ENCODE data around the gene HBS1L.

The HBS1L gene

DNA sequence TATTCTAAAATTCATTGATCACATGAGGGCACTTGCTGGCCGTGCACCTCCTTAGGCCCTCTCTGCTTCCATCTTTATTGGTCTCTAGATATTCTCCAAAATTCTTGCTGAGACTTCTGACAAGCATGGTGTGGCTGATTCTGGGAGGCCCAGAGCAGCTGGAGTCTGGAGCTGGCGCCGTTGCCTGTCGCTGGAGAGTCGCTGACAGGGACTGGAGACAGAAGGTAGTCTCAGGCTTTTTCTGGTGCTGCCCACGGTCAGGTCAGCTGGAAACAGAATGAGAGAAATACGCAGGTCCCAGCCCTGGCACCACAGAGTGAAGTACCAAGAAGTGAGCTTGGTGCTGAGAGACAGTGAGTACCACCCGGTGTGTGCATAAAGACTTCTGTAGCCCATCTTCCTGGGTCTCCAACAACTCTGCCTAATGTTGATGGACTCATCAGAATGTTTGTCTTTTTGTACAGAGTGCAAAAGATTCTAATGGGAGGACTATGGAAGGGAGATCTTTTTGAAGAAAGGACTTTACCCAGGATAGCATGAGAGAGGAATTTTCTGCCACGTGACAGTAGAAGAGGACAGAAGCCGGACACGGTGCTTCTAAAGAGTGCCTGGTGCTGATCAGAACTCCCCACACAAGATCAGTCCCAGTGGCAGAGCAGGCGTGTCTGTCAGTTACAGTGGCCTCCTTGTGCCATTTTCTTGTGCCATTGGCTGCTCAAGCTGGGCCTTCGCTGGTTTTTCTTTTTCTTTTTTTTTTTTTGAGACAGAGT is 102.9 kb downstream of the HBS1L start:
- Mint-ChIP-seq H3K36me3 (no peaks in the 10 kb centered on the region), H3K27me3 (no peaks in the 10 kb centered on the region), H3K4me3 (no peak overlapping the region), H3K9me3 (peaks cover 2 to 4% of the 10 kb centered on the region in 2 donors), H3K4me1 (no peaks in the 10 kb centered on the region), H3K27ac (no peak overlapping the region)
- no peak for DNase-seq
- ATAC-seq (replicated peaks): no peak

DNA sequence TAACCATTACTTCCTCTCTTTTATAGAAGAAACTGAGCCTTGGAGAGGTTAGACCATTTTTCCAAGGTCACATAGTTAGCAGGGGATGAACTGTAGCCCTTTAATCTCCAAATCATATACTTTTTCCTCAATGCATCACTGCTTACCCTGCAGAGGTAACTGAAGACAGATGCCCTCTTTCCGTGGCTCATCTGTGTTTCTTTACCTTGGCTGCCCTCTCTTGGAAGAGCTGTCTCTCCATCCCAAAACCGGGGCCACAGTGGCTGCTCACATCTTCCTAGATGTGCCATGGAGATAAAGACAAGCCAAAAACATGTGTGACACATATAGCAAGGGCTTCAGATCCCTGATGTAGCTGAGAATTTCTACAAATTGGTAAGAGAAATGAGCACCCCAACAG is 104.1 kb downstream of the HBS1L start:
- Mint-ChIP-seq H3K27ac (no peak overlapping the region), H3K27me3 (no peaks in the 10 kb centered on the region), H3K36me3 (peaks cover 0 to 1% of the 10 kb centered on the region in 2 donors), H3K4me1 (no peaks in the 10 kb centered on the region), H3K4me3 (no peak overlapping the region), H3K9me3 (peaks cover 2 to 6% of the 10 kb centered on the region in 2 donors)
- DNase-seq: no peak
- ATAC-seq (replicated peaks): no peak

GRCh38 chr6:134949927-134950326 is 104.7 kb downstream of the HBS1L start, which contains the start of gene ALDH8A1:
Gene ALDH8A1 (minus strand): TSS chr6:134950101. CDS start chr6:134950053, 48 bp downstream.
- H3K4me1 Mint-ChIP-seq: no peaks in the 10 kb centered on the region
- H3K27ac Mint-ChIP-seq: no peak within 1 kb of the TSS
- peaks cover 0 to 1% of the 10 kb centered on the region in 2 donors for H3K36me3 Mint-ChIP-seq
- DNase-seq (no peak), ATAC-seq (replicated peaks) (no peak)
- H3K27me3 Mint-ChIP-seq: no peaks in the 10 kb centered on the region
- H3K4me3 Mint-ChIP-seq: no peak within 1 kb of the TSS
- H3K9me3 Mint-ChIP-seq: peaks cover 2 to 6% of the 10 kb centered on the region in 2 donors

GRCh38 chr6:134948691-134949090 is 105.9 kb downstream of the HBS1L start:
- H3K36me3 Mint-ChIP-seq: peaks cover 0 to 1% of the 10 kb centered on the region in 2 donors
- no peaks in the 10 kb centered on the region for H3K4me1 Mint-ChIP-seq
- peaks cover 2 to 6% of the 10 kb centered on the region in 2 donors for H3K9me3 Mint-ChIP-seq
- no peaks in the 10 kb centered on the region for H3K27me3 Mint-ChIP-seq
- H3K4me3 Mint-ChIP-seq: no peak overlapping the region
- no peak overlapping the region for H3K27ac Mint-ChIP-seq
- DNase-seq (no peak), ATAC-seq (replicated peaks) (no peak)

DNA sequence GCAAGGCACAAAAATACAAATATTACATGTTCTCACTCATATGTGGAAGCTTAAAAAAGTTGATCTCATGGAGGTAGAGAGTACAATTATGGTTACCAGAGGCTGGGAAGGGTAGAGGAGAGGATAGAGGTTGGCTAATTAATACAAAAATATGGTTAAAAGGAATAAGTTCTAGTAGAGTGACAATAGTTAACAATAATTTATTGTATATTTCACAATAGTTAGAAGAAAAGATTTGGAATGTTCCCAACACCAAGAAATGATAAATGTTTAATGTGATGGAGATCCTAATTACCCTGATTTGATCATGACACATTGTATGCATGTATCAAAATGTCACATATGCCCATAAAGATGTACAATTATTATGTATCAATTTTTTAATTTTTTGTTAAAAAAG is 106.5 kb downstream of the HBS1L start:
- no peak for DNase-seq
- H3K4me3 Mint-ChIP-seq: no peak overlapping the region
- no peaks in the 10 kb centered on the region for H3K4me1 Mint-ChIP-seq
- peaks cover 0 to 1% of the 10 kb centered on the region in 2 donors for H3K36me3 Mint-ChIP-seq
- H3K27ac Mint-ChIP-seq: no peak overlapping the region
- no peaks in the 10 kb centered on the region for H3K27me3 Mint-ChIP-seq
- peaks cover 2 to 6% of the 10 kb centered on the region in 2 donors for H3K9me3 Mint-ChIP-seq
- no peak for ATAC-seq (replicated peaks)

GRCh38 chr6:134945045-134945444 is 109.6 kb downstream of the HBS1L start:
- H3K4me1 Mint-ChIP-seq: no peaks in the 10 kb centered on the region
- DNase-seq: no peak
- H3K4me3 Mint-ChIP-seq: no peak overlapping the region
- H3K27me3 Mint-ChIP-seq: no peaks in the 10 kb centered on the region
- no peak overlapping the region for H3K27ac Mint-ChIP-seq
- H3K9me3 Mint-ChIP-seq: peaks cover 2 to 6% of the 10 kb centered on the region in 2 donors
- ATAC-seq (replicated peaks): no peak
- peaks cover 0 to 1% of the 10 kb centered on the region in 2 donors for H3K36me3 Mint-ChIP-seq

DNA sequence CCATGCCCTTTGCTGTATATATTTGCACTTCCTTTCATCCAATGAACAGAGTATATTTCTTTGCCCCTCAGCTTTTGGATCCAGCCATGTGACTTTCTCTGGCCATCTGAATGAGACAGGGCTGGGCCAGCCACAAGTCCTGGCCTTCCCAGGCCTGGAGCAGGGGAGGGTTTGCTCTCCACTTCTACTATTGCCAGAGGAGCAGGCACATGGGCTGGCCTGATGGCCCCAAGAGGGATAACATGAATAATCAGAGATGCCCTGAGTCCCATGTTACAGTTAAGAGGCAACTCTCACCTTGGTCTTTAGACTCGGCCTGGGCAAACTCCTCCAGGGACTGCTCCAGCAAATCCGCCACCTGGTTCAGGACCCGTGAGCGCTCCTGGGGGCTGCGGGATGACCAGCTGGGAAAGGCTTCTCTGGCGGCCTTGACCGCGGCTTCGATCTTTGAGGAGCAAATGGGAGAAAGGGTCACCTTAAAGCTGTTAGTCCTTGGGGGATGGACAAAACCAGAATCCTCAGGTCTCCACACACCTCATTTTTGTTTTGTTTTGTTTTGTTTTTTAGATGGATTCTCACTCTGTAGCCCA is 111.0 kb downstream of the HBS1L start:
- DNase-seq (no peak), ATAC-seq (replicated peaks) (no peak)
- Mint-ChIP-seq H3K4me1 (peaks cover 6 to 7% of the 10 kb centered on the region in 2 donors), H3K27ac (peak overlapping the region; percentile 27), H3K9me3 (peaks cover 4 to 6% of the 10 kb centered on the region in 2 donors), H3K4me3 (no peak overlapping the region), H3K27me3 (no peaks in the 10 kb centered on the region), H3K36me3 (peaks cover 1 to 3% of the 10 kb centered on the region in 2 donors)

DNA sequence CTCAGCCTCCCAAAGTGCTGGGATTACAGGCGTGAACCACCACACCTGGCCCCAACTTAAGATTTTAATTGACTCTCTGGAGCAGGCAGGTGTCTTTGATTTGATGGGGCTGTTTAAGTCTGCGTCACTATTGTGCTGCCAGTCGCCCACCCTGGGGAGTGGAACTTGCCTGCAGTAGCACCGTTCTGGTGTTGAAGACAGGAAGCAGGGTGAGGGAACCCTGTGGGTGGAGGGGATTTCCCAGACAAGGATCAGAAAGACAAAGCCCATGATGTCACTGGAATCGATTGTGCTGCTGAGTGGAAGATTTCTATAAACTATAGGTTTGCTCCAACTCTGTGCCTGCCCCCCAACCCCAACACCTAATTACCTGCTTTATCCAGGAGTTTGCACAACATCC is 115.7 kb downstream of the HBS1L start:
- peak; percentile 48 for DNase-seq
- H3K9me3 Mint-ChIP-seq: peaks cover 0 to 2% of the 10 kb centered on the region in 2 donors
- peaks cover 6 to 7% of the 10 kb centered on the region in 2 donors for H3K4me1 Mint-ChIP-seq

GRCh38 chr6:134937426-134937825 is 117.2 kb downstream of the HBS1L start:
- peaks cover 0 to 2% of the 10 kb centered on the region in 2 donors for H3K9me3 Mint-ChIP-seq
- no peak overlapping the region for H3K27ac Mint-ChIP-seq
- H3K4me3 Mint-ChIP-seq: no peak overlapping the region
- peaks cover 0 to 3% of the 10 kb centered on the region in 2 donors for H3K36me3 Mint-ChIP-seq
- no peaks in the 10 kb centered on the region for H3K27me3 Mint-ChIP-seq
- DNase-seq (no peak), ATAC-seq (replicated peaks) (no peak)
- H3K4me1 Mint-ChIP-seq: peaks cover 6 to 7% of the 10 kb centered on the region in 2 donors

More for the DNA sequence above, 115.7 kb downstream of the HBS1L start:
- peak; percentile 85 to 98 for ATAC-seq (replicated peaks)
- Mint-ChIP-seq H3K27me3 (no peaks in the 10 kb centered on the region), H3K27ac (peak overlapping the region; percentile 59), H3K4me3 (no peak overlapping the region), H3K36me3 (peaks cover 0 to 3% of the 10 kb centered on the region in 2 donors)

GRCh38 chr6:134936931-134937330 is 117.7 kb downstream of the HBS1L start:
- no peaks in the 10 kb centered on the region for H3K27me3 Mint-ChIP-seq
- H3K36me3 Mint-ChIP-seq: peaks cover 0 to 3% of the 10 kb centered on the region in 2 donors
- ATAC-seq (replicated peaks) (no peak), DNase-seq (no peak)
- peaks cover 0 to 2% of the 10 kb centered on the region in 2 donors for H3K9me3 Mint-ChIP-seq
- no peak overlapping the region for H3K4me3 Mint-ChIP-seq
- H3K27ac Mint-ChIP-seq: no peak overlapping the region
- H3K4me1 Mint-ChIP-seq: peaks cover 6 to 7% of the 10 kb centered on the region in 2 donors

- H3K27ac Mint-ChIP-seq: no peak overlapping the region
- H3K4me3 Mint-ChIP-seq: no peak overlapping the region
- H3K4me1 Mint-ChIP-seq: peaks cover 6 to 7% of the 10 kb centered on the region in 2 donors
- H3K36me3 Mint-ChIP-seq: peaks cover 0 to 3% of the 10 kb centered on the region in 2 donors
- peaks cover 0 to 2% of the 10 kb centered on the region in 2 donors for H3K9me3 Mint-ChIP-seq
- DNase-seq: no peak
- H3K27me3 Mint-ChIP-seq: no peaks in the 10 kb centered on the region
- no peak for ATAC-seq (replicated peaks)
These were observed 118.1 kb downstream of the HBS1L start for GRCh38 chr6:134936476-134936875.

DNA sequence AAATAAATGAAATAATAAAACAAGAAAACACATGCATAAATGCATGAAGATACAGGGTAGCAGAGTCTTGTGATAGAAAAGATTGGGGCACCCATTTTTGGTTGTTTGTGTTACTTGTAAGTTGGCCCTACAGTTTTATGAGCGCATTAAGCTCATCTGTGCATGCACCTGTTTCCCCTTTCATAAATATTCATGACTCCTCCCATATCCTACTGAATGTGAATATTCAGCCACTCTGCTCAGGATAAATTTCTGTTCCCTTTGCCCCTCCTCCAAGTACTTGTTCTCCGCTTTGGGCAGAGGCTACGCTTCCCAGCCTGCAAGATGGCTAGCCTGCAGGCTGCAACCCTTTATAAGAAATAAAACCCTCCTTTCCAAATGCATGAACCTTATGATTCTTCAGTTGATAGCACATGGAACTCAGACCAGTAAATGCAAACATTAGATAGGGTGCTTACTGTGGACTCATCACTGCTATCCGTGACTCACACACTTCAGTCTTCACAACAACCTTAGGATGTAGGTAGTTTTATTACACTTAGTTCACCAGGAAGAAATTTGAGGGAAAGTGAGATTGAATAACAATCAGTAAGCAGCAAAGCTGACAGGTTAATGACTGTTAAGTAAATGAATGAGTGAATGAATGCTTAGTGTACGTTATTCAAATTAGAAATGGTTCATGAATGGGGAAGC is 119.7 kb downstream of the HBS1L start:
- H3K36me3 Mint-ChIP-seq: peaks cover 0 to 3% of the 10 kb centered on the region in 2 donors
- H3K9me3 Mint-ChIP-seq: peaks cover 0 to 2% of the 10 kb centered on the region in 2 donors
- H3K27ac Mint-ChIP-seq: no peak overlapping the region
- no peak for ATAC-seq (replicated peaks)
- peaks cover 6 to 7% of the 10 kb centered on the region in 2 donors for H3K4me1 Mint-ChIP-seq
- no peak for DNase-seq
- no peak overlapping the region for H3K4me3 Mint-ChIP-seq
- H3K27me3 Mint-ChIP-seq: no peaks in the 10 kb centered on the region

GRCh38 chr6:134932535-134933470 is 121.8 kb downstream of the HBS1L start:
- DNase-seq: no peak
- Mint-ChIP-seq H3K36me3 (peaks cover 4 to 7% of the 10 kb centered on the region in 2 donors), H3K4me3 (no peak overlapping the region), H3K4me1 (no peaks in the 10 kb centered on the region), H3K9me3 (no peaks in the 10 kb centered on the region), H3K27ac (no peak overlapping the region), H3K27me3 (no peaks in the 10 kb centered on the region)
- no peak for ATAC-seq (replicated peaks)
